Glomerular endothelial cell (primary cell): ENCODE data around the gene AP3B1. TPM values are rescaled to one million over a fixed set of nuclear protein-coding genes. Genes with fewer than 3 reads are reported as not detected.

Source experiments
- DNase-seq: peaks from one replicate; pipeline ENCODE4 v3.0.0-alpha.2; 2011; ENCODE audit warnings: low read depth, low spot score; ENCODE audit errors: extremely low read depth
- total RNA-seq: library from RNA; depleted of rRNA; stranded (reverse); fragments of >200 nt; gene quantifications from 2 replicates; pipeline ENCODE4 v1.2.3, GENCODE V29; 2015

AP3B1 gene
- total RNA-seq, 1 donor from 2014 or later: 44.5 TPM

DNA sequence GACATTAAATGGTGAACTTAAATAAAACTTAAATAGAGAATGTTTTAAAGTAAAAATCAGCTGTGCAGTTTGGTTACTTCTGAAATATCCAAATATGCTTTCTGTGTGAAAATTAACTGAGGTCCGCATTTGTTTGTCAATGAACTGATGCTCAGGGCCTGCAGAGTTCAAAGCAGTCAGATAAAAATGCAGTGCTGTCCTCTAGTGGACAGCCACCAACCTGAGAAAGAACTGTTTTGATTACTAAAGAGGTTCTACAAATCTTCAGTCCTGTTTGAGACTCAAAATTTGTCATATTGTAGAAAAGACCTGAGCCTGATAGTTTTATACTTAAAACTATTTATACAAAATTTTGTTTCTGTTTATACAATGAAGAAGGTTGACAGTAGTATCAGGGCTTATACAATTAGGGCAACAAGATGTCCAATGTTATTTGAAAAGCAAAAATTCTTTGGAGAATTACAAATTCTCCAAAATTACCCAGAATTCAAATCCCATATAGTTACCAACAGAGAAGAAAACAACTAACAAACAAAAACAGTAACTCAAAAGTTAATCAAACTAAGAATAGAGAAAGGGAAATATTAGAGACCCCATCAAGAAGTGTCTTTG is 286.0 kb downstream of the AP3B1 start:
- DNase-seq: peak; percentile 18

DNA sequence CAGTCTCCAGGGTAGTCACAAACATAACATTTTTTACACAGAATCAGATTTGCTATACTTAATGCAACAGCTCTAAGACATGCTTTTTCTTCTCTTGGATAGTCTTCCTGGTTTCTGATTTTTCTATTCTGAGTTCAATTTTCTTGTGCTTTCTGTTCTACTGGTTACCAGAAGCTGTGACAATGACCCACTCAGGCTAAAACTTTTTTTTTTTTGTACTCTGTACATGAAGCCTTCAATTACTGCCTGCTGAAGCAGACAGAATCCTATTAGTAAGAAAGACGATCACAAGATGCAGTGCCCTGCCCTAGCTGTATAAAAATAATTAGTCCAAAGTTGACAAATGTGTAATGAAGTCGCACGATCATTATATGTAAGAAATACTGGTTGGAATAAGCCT is 287.3 kb downstream of the AP3B1 start:
- DNase-seq: no peak

DNA sequence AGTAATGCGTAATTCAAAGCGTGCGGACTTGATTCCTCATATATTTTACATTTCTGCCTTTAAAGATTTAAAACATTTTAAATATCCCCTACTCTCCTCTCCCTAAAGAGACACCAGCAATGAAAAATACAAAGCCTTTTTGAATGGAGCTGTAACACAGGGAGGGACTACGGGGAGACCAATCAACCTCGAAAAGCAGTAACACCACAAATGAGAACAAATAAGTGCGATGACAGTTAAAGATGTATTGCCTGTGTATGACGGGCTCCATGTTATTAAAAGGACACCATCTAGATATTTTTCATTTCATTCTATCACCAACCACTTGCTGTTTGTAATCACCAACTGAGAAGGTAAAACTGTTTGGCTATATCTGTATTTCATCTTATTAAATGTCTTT is 288.0 kb downstream of the AP3B1 start:
- DNase-seq: no peak

DNA sequence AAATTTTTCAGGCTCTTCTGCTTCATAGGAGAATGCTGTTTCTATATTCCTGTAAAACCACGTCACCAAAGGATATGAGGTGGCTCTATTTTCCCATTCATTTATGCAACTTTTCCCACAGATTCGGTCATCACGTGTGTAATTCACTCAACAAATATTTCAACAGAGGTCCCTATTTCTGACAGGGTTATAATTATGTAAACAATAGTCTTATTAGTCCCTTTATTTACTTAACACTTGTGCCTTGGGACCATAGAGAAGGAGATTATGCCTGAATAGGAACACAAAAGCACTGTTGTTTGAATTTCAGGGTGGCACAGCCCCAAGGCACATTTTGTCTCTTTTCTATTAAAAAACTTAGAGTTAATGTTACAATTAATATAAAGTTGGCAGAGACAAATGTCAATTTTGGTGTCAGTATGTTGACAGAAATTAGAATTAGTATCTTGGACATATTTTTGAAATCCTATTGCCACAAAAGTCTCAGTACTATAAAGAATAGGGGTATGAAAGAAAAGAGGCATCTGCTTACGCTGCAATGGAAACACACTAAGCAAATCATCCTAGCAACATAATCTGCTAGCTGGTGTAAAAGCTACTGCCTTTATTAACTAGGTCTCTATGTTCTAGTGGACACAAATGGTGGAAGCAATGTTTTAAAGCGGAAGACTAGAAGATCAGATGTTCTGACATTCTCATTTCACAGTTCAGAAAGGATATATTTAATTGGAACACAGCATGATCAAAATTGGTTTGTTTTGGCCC is 289.3 kb downstream of the AP3B1 start:
- peak; percentile 20 for DNase-seq

DNA sequence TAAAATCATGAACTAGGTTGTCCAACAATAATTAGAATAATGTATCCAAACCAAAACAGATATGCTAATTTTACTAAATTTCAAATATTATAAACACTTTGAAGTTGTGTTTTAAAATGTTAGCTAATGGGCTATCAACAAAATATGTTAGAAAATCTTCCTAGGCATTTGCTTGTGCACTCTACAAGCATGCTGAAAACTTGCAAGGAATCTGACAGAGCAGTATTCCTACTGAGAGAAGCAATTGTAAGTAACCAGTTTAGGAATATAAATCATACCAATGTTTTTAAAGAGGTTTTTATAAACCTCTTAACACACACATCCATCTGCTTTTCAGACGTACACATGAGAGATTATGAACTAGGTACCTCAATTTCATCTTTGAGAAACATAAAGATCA is 289.9 kb downstream of the AP3B1 start:
- no peak for DNase-seq

DNA sequence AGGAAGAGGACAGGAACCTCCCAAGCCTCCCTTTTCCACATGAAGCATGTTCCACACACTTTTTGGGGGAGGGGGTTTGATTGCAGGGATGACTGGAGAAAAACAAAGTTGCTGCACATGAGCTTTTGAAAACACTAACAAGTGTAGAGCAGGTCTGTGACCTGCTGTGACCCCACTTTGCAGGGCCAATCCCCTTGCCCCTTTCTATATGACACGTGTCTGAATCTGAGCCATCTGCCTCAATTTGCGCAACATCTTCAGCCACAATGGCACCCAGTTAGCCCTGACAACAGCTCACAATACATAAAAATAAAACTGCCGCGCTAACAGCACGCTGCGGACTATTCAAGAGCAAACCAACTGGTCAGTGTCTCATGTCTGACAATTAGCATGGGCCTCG is 290.6 kb downstream of the AP3B1 start:
- DNase-seq: no peak

DNA sequence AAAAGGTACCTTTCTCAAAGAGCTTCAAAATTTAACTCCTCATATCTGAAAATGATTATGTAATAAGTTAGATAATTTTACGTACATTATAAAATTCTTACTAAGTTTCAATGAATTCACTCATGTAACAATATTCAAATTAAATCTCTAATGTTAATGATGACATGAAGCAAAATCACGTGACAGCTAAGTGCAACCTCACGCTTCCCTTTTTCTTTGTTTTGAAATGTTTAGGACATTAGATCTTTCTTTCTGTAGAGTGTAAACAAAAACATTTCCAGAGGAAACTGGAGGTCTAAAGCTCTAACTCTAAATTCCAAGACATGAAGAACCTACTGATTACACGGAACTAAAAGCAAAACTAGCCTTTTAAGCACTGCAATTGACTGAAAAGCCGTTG is 291.0 kb downstream of the AP3B1 start:
- DNase-seq: no peak

DNA sequence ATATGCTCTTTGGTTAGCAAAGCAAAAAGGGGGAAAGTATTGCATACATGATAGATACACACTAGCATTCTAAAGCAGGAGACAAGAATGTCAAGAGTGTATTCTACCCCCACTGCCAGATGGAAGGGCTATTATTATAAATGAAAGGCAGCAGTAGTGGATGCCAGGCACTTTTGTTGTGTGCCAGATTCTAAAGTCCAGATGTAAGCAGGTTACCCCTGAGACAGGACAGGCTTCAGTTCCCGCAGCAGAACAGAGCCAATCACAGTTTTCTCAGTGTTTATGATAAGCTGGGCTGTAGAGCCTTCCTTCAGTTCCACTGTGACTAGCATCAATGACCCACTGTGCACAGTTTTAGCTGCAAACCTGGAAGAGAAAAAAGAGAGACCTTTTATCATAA is 291.8 kb downstream of the AP3B1 start:
- no peak for DNase-seq

DNA sequence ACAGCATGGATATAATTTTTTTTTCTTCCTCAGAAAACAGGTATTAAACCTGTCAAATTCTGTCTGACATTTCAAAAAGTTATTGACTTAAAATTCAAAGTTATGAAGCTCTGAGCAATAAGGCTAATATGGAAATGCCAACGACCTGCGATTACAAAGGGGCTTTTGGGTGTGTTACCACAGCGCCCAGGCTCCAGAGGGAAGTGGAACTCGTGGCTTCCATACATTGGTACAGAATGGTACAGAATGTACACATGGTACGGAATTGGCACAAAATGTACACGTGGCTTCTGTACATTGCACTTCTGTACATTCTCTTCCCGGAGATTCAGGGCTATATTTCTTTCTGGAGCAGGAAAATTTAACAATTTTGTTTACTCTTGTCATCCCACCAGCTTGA is 293.3 kb downstream of the AP3B1 start:
- no peak for DNase-seq

DNA sequence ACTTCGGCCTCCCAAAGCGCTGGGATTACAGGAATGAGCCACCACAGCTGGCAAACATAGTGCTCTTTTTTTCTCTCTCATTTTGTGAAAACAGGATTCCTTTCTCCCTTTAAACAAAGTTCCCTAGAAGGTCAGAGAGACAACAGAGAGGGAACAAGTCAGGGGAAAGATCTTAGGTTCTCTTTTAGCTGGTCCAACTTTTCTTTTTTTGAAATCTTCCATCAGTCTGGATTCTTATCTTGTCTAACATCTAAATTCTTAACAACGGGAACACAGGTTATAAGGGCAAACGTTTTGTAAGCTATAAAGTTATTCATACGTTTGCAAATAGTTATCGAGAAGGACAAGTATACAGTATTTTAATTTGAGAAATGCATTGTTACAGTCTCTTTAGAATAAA is 294.3 kb downstream of the AP3B1 start:
- no peak for DNase-seq

DNA sequence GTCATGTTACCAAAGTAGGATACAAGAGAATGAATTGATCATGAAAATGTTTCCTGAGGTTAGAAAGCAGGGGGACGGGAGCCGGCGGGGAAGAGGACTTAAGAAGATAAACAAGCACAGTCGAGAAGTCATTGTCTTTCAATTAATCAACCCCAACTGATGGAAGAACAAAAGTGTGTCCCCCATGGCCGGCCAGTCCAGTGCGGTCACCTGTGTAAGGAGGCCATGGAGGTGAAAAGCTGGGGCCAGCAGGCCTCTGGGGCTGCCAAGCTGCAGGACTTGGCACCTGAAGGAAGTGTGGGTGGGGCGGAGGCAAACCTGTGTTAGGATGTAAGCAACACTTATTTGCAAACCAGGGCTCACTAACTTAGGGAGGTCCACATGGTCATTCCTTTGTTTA is 295.1 kb downstream of the AP3B1 start:
- DNase-seq: no peak

DNA sequence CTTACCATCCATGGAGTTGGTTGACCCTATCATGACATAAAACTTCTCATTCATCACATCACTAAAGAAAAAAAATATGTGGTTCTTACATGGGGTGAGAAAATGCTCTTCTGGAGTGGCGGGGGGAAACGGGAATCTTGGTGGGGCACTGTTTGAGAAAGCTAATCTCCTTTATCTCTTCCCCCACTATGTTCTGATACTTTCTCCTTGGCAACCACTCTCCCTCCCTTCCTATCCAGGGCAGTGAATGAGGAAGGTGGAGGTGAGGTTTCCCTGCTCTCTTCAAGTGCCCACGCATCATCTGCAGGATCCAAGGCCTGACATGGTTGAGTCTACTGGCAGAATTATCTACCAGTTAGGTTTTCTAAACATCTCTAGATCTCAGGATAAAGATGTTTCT is 297.6 kb downstream of the AP3B1 start:
- DNase-seq: no peak

DNA sequence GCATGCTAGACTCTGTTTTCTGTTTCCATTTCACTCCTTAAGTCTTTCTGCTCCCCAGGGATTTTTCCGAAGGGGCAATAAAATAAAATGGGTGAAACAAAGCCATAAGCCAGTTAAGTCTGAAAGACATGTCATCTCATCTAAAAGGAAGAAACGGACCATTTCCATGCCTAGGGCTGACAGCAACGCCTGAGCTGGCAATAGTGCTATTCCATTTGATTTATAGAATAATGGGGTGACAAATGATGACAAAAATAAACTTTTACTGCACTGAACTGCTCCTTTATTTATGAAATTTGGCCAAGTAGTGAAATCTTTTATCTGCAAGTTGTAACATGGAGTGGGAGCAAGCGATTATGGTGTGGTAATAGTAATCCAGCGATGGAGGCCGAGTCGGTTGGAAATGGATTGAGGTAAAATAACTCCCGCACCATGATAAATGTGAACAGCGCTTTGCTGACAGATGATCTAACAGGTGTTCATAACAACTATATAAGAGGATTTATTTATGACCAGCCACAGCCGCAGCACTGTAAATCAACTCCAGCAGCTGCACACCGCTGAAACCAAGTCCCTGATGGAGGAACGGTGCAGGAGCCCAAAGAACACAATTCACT is 298.6 kb downstream of the AP3B1 start:
- DNase-seq: no peak

DNA sequence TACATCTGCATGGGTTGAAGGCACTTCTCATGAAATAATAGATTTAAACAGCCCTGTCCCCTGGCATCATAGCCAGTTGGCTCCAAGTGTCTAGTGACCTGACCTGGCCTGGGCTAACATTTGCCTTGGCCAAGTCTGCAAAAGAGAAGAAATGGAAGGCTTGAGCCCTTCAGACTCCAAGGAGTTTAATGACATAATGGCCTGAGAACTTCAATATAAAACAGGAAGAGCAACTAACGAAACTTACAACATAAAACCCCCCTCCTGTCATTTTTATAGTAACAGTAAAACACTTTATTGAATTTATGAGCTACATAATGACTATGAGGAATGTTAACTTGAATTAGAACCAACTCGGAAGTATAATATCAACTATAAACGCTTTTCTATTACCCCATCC is 299.6 kb downstream of the AP3B1 start:
- no peak for DNase-seq

DNA sequence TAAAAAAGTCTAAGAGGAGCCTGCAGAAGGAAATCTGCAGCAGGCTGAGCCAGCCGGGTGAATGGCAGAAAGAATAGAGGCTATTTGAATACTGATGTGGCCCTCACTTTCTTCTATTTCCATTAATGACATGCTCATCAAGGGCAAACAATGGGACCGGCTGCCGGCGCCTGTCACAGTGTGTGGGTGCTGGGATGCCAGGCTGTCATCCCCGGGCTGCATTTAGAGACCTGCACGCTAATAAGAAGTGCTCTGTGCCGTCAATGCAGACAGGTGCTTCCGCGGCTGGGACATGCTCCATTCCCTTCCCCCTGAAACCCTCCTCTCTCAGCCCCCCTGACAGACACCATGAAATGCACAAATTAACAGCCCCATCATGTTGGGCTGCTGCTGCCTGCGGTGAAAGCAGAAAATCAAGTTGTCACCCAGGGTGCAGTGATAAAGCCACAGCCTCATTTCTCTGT is 300.6 kb downstream of the AP3B1 start:
- no peak for DNase-seq

DNA sequence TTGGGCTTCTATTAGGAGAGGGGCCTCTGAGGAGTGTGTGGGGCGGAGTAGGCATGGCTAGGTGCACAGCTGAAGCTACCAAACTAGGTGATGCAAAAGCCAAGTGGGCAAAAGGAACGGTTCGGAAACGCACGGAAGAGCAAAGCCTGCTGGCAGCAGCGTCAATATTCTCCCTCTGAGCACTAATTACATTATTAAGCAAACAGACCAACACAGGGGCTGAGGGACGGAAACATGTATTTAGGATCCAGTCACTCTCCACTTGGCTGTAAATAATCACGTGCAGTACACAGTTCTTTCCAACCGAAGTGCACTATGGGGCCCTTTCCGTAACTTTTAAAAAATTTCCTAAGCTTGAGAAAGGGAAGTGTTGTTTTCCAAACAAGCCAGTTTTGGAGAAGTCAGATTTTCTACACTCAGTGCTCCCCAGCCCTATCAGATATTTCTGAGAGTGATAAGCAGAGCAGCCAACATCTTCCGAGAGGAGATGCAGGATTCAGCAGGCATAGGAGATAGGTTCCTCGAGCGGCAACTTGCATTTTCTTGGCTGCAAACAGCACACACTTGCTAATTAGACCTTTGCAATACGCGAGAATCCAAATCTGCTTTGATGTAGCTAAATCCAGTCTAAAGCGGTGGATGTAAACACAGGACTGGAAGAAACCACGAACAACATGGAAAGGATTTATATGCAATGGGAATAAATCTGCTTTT is 301.2 kb downstream of the AP3B1 start:
- DNase-seq: no peak

DNA sequence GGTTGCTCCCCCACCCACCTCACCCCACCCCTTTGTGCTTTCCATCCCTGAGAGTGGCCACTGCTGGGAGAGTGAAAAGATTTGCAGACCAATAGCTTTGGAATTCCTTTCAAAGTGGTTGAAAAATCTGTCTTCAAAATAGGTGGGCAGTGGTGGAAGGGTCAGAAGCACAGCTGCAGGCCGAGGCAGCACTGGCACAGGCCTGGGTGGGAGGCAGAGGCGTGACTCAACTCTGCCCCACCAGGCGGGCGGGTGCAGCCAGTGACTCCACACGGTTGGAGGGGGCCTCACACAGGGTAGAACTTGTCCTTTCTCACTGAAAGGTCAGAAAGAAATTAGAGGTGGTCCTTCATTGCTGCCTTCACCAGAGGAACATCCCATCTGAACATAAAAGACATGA is 303.4 kb downstream of the AP3B1 start:
- no peak for DNase-seq

DNA sequence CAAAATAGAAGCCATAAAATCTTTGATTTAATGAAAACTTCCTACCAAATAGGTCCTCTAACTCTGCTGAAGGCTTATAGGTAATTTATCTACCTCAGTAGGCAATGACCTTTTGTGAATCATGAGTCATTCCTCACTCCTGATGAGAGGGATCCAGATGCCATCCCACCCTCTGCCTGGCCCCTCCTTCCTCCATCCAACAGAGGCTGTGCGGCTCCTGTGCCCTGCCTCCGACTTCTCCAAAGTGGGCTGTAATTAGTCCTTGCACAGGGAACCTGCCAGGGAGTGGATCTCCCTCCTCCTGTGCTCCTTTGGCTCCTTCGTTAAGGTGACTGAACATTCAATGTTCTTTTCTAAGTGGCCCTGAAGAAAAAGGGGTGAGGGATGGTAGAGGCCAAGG is 304.5 kb downstream of the AP3B1 start:
- DNase-seq: no peak

DNA sequence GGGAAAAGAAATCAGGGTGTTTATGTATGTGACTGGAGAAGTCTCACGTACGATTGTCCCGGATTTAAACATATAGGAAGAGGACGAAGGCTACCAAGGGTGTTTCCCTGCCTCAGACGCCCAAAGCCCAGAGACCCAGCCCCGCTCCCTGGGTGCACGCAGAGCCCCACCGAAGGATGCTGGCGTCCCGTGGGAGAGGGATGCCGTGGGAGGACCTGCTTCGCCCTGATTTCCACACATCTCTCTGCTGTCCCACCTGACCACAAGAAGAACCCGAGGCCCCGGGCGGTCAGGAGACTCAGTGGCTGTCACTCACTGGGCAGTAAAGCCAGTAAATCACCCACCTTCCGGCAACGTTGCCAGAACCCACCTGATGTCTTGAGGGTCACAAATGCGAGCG is 306.5 kb downstream of the AP3B1 start:
- no peak for DNase-seq

DNA sequence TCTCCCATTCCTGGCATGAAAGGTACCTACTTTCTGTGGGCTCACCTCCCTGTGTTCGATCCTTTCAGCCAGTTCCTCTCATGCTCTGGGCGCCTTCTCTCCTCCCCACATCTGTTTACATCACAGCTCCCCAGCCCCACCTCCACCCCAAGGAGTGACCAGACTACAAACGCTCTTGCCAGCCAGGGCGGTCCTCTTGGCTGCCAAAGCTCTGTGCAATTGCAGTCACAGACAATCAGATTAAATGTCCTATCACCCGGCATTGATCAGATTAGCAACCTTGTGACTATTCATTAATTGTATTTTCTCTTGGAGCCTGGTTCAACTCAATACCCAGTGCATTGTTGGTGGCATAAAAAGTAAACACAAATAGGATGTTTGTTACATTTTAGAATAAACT is 307.2 kb downstream of the AP3B1 start:
- DNase-seq: no peak

DNA sequence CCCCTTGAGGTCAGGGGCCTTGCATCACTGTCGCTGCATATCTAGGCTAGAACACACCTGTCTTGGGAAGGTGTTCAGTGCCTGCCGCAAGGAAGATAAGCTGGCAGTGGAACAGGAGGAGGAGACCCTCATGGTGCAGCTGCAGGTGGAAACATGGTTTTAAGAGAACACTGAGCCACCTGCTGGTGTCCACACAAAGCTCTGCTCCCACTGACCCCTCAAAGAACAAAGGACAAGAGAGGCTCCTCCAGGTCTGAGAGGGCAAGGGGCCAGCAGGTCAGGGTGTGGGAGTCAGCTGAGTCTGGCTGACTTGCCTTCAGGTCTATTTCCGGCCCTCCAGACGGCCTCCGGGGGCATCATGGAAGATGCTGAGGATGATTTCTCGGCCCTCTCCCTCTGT is 308.2 kb downstream of the AP3B1 start:
- DNase-seq: no peak

DNA sequence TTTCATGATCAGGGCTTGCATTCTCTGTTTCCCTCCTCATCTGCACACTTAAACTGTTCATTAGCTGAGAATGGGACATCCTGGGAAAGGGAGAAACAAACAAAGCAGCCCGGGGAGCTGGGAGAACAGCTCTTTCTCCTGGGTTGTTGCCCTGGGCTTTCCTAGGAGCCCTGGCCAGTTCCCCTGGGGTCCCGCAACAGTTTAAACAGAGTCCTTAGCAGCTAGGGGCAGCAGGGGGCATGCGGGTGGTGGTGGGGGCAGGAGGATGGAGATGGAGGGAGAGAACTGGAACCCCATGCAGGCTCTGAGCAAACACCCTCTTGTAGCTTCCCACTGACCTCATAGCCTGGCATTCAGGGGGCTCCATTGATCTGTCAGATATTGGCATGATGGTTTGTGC is 309.3 kb downstream of the AP3B1 start:
- DNase-seq: no peak
